HG02623 (cell line): ENCODE results near the gene ACSF2.
A peak's percentile ranks its signal among the peaks of the same experiment; 100 is the strongest.

Source experiments
- ATAC-seq: cut with Tn5 transposase; IDR thresholded peaks from one replicate; pipeline ENCODE4 v1.9.1; 2021; ENCODE audit warnings: moderate library complexity; ENCODE audit not compliant: unreplicated experiment

The ACSF2 gene

GRCh38 chr17:50476545-50477315, 50.7 kb downstream of the ACSF2 start:
- ATAC-seq, result no peak

GRCh38 chr17:50477976-50478375, 52.0 kb downstream of the ACSF2 start:
- no peak for ATAC-seq

GRCh38 chr17:50478391-50479381, 52.7 kb downstream of the ACSF2 start, which contains the start of gene RSAD1:
Gene RSAD1, plus strand, starts transcription at chr17:50478860. Its CDS starts 25 bp downstream, at chr17:50478885.
- peak; percentile 85 for ATAC-seq

GRCh38 chr17:50479522-50480141, 53.6 kb downstream of the ACSF2 start:
- no peak for ATAC-seq

GRCh38 chr17:50480142-50480764, 54.2 kb downstream of the ACSF2 start:
- no peak for ATAC-seq

- no peak for ATAC-seq
Observed at GRCh38 chr17:50480854-50481490, 55.0 kb downstream of the ACSF2 start.

GRCh38 chr17:50481648-50482047, 55.6 kb downstream of the ACSF2 start:
- ATAC-seq, result no peak

GRCh38 chr17:50482110-50482509, 56.1 kb downstream of the ACSF2 start:
- no peak for ATAC-seq

- ATAC-seq, result no peak
Observed at GRCh38 chr17:50482516-50482915, 56.5 kb downstream of the ACSF2 start.

- ATAC-seq, result no peak
Observed at GRCh38 chr17:50483266-50483665, 57.2 kb downstream of the ACSF2 start.

GRCh38 chr17:50484386-50485155, 58.6 kb downstream of the ACSF2 start:
- no peak for ATAC-seq

- no peak for ATAC-seq
Observed at GRCh38 chr17:50487213-50488096, 61.4 kb downstream of the ACSF2 start.

- ATAC-seq, result no peak
Observed at GRCh38 chr17:50488880-50489279, 62.9 kb downstream of the ACSF2 start.

- no peak for ATAC-seq
Observed at GRCh38 chr17:50491505-50491904, 65.5 kb downstream of the ACSF2 start.

GRCh38 chr17:50492214-50492613, 66.2 kb downstream of the ACSF2 start:
- ATAC-seq, result no peak

GRCh38 chr17:50493744-50494143, 67.7 kb downstream of the ACSF2 start:
- ATAC-seq, result no peak

GRCh38 chr17:50495217-50495823, 69.3 kb downstream of the ACSF2 start:
- ATAC-seq, result no peak

- no peak for ATAC-seq
Observed at GRCh38 chr17:50495918-50496317, 69.9 kb downstream of the ACSF2 start.
